ENCODE results near the gene NCOA7. TPM values are rescaled to one million over a fixed set of nuclear protein-coding genes. Genes with fewer than 3 reads are reported as not detected.
"Not testable (repeated sequence)": the region's sequence is repeated elsewhere in the genome, so short reads cannot be mapped to it uniquely, and the experiment has no call there.

NCOA7 gene
- total RNA-seq, 6 donors from 2014 or later: 33.5 to 75.6 (median 48.9) TPM

DNA sequence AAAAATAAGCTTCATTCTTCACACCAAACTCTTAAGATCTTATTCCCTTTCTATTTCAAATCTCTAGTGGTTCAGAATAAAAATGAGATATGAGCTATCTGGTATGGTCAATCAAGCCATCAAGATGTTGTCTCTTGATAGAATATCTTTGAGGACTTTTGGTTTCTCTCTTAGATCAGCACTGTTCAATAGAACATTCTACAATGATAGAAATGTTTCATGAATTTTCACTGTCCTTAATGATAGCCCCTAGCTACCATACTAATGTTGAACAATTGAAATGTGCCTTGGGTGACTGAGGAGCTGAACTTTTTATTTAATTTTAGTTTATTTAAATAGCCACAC is 141.7 kb downstream of the NCOA7 start:
- Histone ChIP-seq H3K9me3 (no peaks in the 10 kb centered on the region), H3K36me3 (peaks cover 0 to 26% (median 9%) of the 10 kb centered on the region in 4 donors), H3K27me3 (no peaks in the 10 kb centered on the region), H3K4me1 (no peaks in the 10 kb centered on the region), H3K4me3 (no peak overlapping the region), H3K27ac (no peak overlapping the region)
- ATAC-seq (ENCODE audit: low FRiP score in 2 of 2): no peak
- no peak for DNase-seq
- TF ChIP-seq, protein P1, sequence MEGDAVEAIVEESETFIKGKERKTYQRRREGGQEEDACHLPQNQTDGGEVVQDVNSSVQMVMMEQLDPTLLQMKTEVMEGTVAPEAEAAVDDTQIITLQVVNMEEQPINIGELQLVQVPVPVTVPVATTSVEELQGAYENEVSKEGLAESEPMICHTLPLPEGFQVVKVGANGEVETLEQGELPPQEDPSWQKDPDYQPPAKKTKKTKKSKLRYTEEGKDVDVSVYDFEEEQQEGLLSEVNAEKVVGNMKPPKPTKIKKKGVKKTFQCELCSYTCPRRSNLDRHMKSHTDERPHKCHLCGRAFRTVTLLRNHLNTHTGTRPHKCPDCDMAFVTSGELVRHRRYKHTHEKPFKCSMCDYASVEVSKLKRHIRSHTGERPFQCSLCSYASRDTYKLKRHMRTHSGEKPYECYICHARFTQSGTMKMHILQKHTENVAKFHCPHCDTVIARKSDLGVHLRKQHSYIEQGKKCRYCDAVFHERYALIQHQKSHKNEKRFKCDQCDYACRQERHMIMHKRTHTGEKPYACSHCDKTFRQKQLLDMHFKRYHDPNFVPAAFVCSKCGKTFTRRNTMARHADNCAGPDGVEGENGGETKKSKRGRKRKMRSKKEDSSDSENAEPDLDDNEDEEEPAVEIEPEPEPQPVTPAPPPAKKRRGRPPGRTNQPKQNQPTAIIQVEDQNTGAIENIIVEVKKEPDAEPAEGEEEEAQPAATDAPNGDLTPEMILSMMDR (IDR thresholded peaks at IDR 0.05): no peak
- no peak for TF ChIP-seq EP300 (IDR thresholded peaks at IDR 0.05)
- TF ChIP-seq POLR2AphosphoS5 (IDR thresholded peaks at IDR 0.05): no peak
- no peak for TF ChIP-seq POLR2A (IDR thresholded peaks at IDR 0.05)

DNA sequence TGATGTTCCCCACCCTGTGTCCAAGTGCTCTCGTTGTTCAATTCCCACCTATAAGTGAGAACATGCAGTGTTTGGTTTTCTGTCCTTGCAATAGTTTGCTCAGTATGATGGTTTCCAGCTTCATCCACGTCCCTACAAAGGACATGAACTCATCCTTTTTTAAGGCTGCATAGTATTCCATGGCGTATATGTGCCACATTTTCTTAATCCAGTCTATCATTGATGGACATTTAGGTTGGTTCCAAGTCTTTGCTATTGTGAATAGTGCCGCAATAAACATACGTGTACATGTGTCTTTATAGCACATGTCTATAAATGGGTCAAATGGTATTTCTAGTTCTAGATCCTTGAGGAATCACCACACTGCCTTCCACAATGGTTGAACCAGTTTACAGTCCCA is 144.8 kb downstream of the NCOA7 start:
- WGBS, 2 donors: 92 to 95% methylated on average over 5 of the region's 5 CpGs

DNA sequence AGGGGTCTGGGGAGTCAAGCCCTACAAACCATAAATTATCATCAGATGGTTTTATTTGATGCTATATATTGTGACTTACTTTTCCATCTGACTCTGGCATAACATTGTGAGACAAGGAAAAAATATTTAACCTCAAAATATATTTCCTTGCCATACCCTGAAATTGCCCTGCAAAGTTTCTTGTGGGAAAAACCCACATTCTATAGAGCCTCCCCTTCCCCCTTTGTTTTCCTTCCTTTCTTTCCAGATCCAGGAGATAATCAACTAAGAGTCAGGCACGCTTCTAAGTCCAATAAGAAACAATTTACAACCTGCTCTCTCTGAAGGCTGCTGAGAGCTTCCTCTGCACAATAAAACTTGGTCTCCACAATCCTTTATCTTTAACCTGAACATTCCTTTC is 148.3 kb downstream of the NCOA7 start:
- 63 to 67% methylated on average over 1 of the region's 1 CpG for WGBS, 2 donors
- H3K9me3 ChIP-seq: no peaks in the 10 kb centered on the region
- ATAC-seq (ENCODE audit: low FRiP score in 2 of 2) (no peak), DNase-seq (no peak)
- H3K4me1 ChIP-seq: peaks cover 3 to 8% (median 5%) of the 10 kb centered on the region in 4 donors
- H3K27me3 ChIP-seq: no peaks in the 10 kb centered on the region
- no peak overlapping the region for H3K27ac ChIP-seq
- TF ChIP-seq POLR2A (IDR thresholded peaks at IDR 0.05): no peak
- TF ChIP-seq EP300 (IDR thresholded peaks at IDR 0.05): no peak
- TF ChIP-seq, protein P1 (IDR thresholded peaks at IDR 0.05): no peak
- no peak for TF ChIP-seq POLR2AphosphoS5 (IDR thresholded peaks at IDR 0.05)
- H3K4me3 ChIP-seq: no peak overlapping the region
- no peaks in the 10 kb centered on the region for H3K36me3 ChIP-seq

More for the DNA sequence above, 144.8 kb downstream of the NCOA7 start:
- H3K4me1 ChIP-seq; H3K4me3 ChIP-seq; H3K36me3 ChIP-seq; ATAC-seq (ENCODE audit: low FRiP score in 2 of 2); H3K27ac ChIP-seq; H3K27me3 ChIP-seq; H3K9me3 ChIP-seq; DNase-seq: not testable (repeated sequence)

DNA sequence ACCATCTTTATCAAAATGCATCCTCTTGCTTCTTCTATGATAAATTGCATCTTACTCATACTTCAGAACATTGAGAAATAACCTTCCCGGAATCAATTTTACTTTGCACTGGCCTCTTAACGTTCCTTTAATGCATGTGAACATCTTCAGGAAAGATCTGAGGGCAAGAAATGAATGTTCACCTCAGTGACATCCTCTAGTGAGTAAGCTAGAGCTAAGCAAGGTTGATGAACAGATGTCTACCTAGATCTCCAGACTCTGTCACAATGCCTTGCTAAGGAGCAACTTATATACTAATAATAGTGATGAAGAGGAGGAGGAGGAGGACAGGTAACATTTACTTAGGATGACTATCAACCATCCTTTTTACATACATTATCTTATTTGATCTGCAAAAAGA is 149.0 kb downstream of the NCOA7 start:
- ATAC-seq (ENCODE audit: low FRiP score in 2 of 2) (no peak), DNase-seq (no peak)
- TF ChIP-seq EP300 (IDR thresholded peaks at IDR 0.05) (no peak), POLR2A (IDR thresholded peaks at IDR 0.05) (no peak), POLR2AphosphoS5 (IDR thresholded peaks at IDR 0.05) (no peak)
- TF ChIP-seq, protein P1 (IDR thresholded peaks at IDR 0.05): no peak
- 77 to 81% methylated on average over 2 of the region's 2 CpGs for WGBS, 2 donors
- no peaks in the 10 kb centered on the region for H3K36me3 ChIP-seq
- H3K4me1 ChIP-seq: peaks cover 11 to 16% (median 13%) of the 10 kb centered on the region in 4 donors
- no peaks in the 10 kb centered on the region for H3K27me3 ChIP-seq
- H3K4me3 ChIP-seq: no peak overlapping the region
- H3K27ac ChIP-seq: no peak overlapping the region
- no peaks in the 10 kb centered on the region for H3K9me3 ChIP-seq

DNA sequence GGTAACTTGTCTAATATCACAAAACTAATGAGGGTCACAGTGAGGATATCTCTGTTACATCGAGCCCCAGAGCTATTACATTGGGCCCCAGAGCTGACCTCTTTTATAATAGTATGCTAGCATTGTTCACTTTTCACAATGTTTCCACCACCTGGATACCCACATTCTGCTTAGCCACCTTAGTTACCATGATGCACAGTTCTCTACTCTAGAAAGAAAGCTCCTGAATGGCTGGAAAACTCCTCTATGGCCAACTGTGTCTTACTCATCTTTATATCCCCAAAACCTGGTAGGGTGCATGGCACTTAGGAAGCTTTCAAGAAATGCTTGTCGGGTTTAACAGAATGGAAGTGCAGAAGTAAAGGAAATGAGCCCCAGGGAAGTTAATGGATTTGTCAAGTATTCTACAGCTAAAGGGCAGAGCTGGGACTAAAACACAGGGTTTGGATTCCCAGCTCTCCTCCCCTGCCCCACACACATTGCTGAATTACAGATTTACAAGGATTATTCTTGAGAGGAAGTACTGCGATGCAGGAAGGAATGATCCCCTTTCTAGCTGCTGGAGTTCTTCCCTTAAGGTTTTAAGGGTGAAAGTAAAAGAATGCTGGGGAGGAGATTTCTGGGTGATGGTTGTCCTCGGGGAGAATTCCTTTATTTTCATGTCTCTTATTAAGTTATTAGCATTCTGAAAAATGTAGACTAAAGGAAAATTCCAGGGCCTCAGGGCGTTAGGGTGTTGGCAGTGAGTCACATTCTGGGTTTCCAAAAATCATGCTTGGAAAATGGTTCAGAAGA is 149.7 kb downstream of the NCOA7 start:
- 63 to 71% methylated on average over 5 of the region's 5 CpGs for WGBS, 2 donors
- ATAC-seq (ENCODE audit: low FRiP score in 2 of 2) (peak in 1 of 2 donors; percentile 8), DNase-seq (no peak)
- H3K4me1 ChIP-seq: peaks cover 16 to 22% (median 20%) of the 10 kb centered on the region in 4 donors
- H3K27me3 ChIP-seq: no peaks in the 10 kb centered on the region
- H3K27ac ChIP-seq: no peak overlapping the region
- H3K36me3 ChIP-seq: no peaks in the 10 kb centered on the region
- TF ChIP-seq POLR2A (IDR thresholded peaks at IDR 0.05) (no peak), EP300 (IDR thresholded peaks at IDR 0.05) (no peak), POLR2AphosphoS5 (IDR thresholded peaks at IDR 0.05) (no peak)
- TF ChIP-seq, protein P1 (IDR thresholded peaks at IDR 0.05): no peak
- no peak overlapping the region for H3K4me3 ChIP-seq
- H3K9me3 ChIP-seq: no peaks in the 10 kb centered on the region

All from upper lobe of left lung (tissue), 6 donors.